Esophagus muscularis mucosa (tissue), 4 donors: Measurements from ENCODE around the gene HGS.

Experiments
- CTCF ChIP-seq, 3 experiments: fragments of 200-600 bp in 2 of 3; fragments of 450-650 bp in 1 of 3; sonication (generic) in 2 of 3; IDR thresholded peaks; one replicate each; pipeline ENCODE4 v1.5.1; 2017 to 2019; ENCODE audit warnings: antibody characterized with exemption in 3 of 3, mild to moderate bottlenecking in 2 of 3, moderate library complexity in 1 of 3
- EP300 ChIP-seq: sonication (generic); formaldehyde crosslinking; IDR thresholded peaks from one replicate; pipeline ENCODE4 v1.6.1; 2017; ENCODE audit warnings: antibody characterized with exemption
- POLR2A ChIP-seq: fragments of 450-650 bp; IDR thresholded peaks from one replicate; pipeline ENCODE4 v1.6.1; 2017; ENCODE audit warnings: antibody characterized with exemption, moderate library complexity, mild to moderate bottlenecking, low read depth

DNA sequence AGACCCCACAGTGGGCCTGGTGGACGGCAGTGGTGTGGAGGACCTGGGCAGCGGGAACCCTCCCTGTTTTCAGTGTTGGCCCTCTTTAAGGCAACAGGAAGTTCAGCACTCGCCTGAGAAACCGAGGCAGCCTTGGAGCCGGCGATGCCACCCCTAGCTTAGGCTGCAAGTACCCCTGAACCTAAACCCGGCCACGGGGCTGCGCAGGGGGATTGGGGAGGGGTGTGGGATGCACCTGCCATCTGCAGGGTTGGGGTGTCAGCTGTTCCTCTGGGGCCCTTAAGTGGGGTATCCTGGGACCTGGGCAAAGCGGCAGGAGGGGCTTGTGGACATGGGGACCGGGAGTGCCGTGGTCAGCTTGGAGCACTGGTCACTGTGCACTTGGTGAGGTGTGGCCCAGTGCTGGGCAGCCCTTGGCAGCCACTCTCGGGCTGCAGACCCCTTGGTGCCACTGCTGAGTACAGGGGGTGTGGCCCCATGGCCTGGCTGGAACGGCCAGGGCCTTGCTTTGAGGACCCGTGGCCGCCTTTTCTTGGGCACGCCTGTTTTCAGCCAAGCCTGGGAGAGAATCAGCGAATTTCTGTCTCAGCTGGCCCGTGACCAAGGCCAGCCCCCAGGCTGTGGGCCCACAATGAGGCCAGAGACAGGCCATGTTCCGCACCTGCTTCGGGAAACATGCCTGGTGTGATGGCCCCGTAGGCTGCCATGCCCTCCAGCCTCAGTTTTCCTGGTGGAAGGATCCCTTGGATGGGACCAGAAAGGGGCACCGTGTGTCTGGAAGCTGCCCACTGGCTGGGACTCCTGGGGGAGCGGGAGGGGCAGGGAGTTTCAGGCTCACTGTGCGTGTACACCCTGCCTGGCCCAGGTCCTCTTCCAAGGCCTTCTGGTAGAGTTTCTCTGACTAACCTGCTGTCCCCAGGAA lies 24.2 kb downstream of the HGS start:
- TF ChIP-seq POLR2A: no peak
- no peak for TF ChIP-seq CTCF (IDR thresholded peaks at IDR 0.05)
- TF ChIP-seq EP300: no peak
